DND-41 (cell line): ENCODE results near the gene DNAH17.

Experiments used
- ATAC-seq: fragments of 200-7000 bp; cut with Tn5 transposase; 3 replicates; pipeline ENCODE4 v1.9.1; 2021; ENCODE audit warnings: low read depth; ENCODE audit not compliant: insufficient read depth
- DNase-seq: peaks from one replicate; pipeline ENCODE4 v3.0.0-alpha.2; 2020
- H2AFZ ChIP-seq: 2 replicates; pipeline ENCODE4 v1.6.0; 2012; ENCODE audit warnings: low read depth, low read length
- H3K27ac ChIP-seq: 2 replicates; pipeline ENCODE4 v1.5.1; 2012; ENCODE audit warnings: low read length, inconsistent platforms
- H3K27me3 ChIP-seq: fragments of 200-600 bp; sonication (generic); 2 replicates; pipeline ENCODE4 v1.6.0; 2012; ENCODE audit warnings: low read length, mild to moderate bottlenecking, inconsistent platforms; ENCODE audit not compliant: insufficient read depth, poor library complexity
- H3K36me3 ChIP-seq: 2 replicates; pipeline ENCODE4 v1.5.1; 2012; ENCODE audit warnings: low read length, inconsistent platforms; ENCODE audit not compliant: insufficient read depth
- H3K4me1 ChIP-seq: 2 replicates; pipeline ENCODE4 v1.5.1; 2012; ENCODE audit warnings: mild to moderate bottlenecking, low read length; ENCODE audit not compliant: insufficient read depth
- H3K4me2 ChIP-seq: 2 replicates; pipeline ENCODE4 v1.6.0; 2012; ENCODE audit warnings: mild to moderate bottlenecking, moderate library complexity, low read length, inconsistent platforms; ENCODE audit not compliant: insufficient read depth
- H3K4me3 ChIP-seq, 2 experiments: fragments of 200-600 bp in 1 of 2; shearing (Covaris generic) in 1 of 2; 2 replicates each; pipeline ENCODE4 v1.5.1; 2012 to 2016; ENCODE audit warnings: inconsistent platforms in 2 of 2, low read length in 2 of 2, mild to moderate bottlenecking in 2 of 2, low read depth in 1 of 2, moderate library complexity in 1 of 2
- H3K79me2 ChIP-seq: 2 replicates; pipeline ENCODE4 v1.6.0; 2012; ENCODE audit warnings: low read length, inconsistent platforms; ENCODE audit not compliant: insufficient read depth
- H3K9ac ChIP-seq: 2 replicates; pipeline ENCODE4 v1.6.0; 2012; ENCODE audit warnings: low read depth, mild to moderate bottlenecking, inconsistent platforms, low read length, moderate library complexity
- H3K9me3 ChIP-seq: 2 replicates; pipeline ENCODE4 v1.5.1; 2012; ENCODE audit warnings: low read length, moderate library complexity, mild to moderate bottlenecking, inconsistent platforms; ENCODE audit not compliant: insufficient read depth, severe bottlenecking
- H4K20me1 ChIP-seq: 2 replicates; pipeline ENCODE4 v1.6.0; 2012; ENCODE audit warnings: low read length; ENCODE audit not compliant: insufficient read depth
- EZH2 ChIP-seq: IDR thresholded peaks from 3 replicates; pipeline ENCODE4 v1.6.1; 2012; ENCODE audit warnings: borderline replicate concordance, low read depth, mild to moderate bottlenecking, moderate library complexity, low read length, inconsistent platforms; ENCODE audit not compliant: severe bottlenecking
- TF ChIP-seq, protein P1 (sequence below): IDR thresholded peaks from 2 replicates; pipeline ENCODE4 v1.5.1; 2012; ENCODE audit warnings: borderline replicate concordance, low read length, moderate library complexity, mild to moderate bottlenecking; ENCODE audit not compliant: poor library complexity, severe bottlenecking; ENCODE audit errors: extremely low read depth

The DNAH17 gene

GRCh38 chr17:78433780-78434335 is 143.3 kb downstream of the DNAH17 start:
- ATAC-seq = 0 out of 3 replicates have a peak, but pooled peaks have one; percentile 5
- Histone ChIP-seq H3K9me3 (no peaks in the 10 kb centered on the region), H3K4me3 (no peak overlapping the region), H3K79me2 (no peaks in the 10 kb centered on the region), H3K9ac (no peak overlapping the region), H3K36me3 (peaks cover 10% of the 10 kb centered on the region), H4K20me1 (no peaks in the 10 kb centered on the region; the same call in 1 of the 2 replicates), H3K27me3 (no peaks in the 10 kb centered on the region), H3K4me1 (no peaks in the 10 kb centered on the region), H3K27ac (no peak overlapping the region), H3K4me2 (no peak overlapping the region), H2AFZ (no peak overlapping the region)
- no peak for TF ChIP-seq EZH2
- TF ChIP-seq, protein P1, sequence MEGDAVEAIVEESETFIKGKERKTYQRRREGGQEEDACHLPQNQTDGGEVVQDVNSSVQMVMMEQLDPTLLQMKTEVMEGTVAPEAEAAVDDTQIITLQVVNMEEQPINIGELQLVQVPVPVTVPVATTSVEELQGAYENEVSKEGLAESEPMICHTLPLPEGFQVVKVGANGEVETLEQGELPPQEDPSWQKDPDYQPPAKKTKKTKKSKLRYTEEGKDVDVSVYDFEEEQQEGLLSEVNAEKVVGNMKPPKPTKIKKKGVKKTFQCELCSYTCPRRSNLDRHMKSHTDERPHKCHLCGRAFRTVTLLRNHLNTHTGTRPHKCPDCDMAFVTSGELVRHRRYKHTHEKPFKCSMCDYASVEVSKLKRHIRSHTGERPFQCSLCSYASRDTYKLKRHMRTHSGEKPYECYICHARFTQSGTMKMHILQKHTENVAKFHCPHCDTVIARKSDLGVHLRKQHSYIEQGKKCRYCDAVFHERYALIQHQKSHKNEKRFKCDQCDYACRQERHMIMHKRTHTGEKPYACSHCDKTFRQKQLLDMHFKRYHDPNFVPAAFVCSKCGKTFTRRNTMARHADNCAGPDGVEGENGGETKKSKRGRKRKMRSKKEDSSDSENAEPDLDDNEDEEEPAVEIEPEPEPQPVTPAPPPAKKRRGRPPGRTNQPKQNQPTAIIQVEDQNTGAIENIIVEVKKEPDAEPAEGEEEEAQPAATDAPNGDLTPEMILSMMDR = no peak
- DNase-seq = no peak

GRCh38 chr17:78433013-78433727 is 144.0 kb downstream of the DNAH17 start:
- Histone ChIP-seq H3K79me2 (no peaks in the 10 kb centered on the region), H3K9me3 (no peaks in the 10 kb centered on the region), H3K4me1 (no peaks in the 10 kb centered on the region), H3K4me3 (no peak overlapping the region), H3K9ac (no peak overlapping the region), H2AFZ (no peak overlapping the region), H4K20me1 (no peaks in the 10 kb centered on the region; the same call in 1 of the 2 replicates), H3K36me3 (peaks cover 15% of the 10 kb centered on the region), H3K4me2 (no peak overlapping the region), H3K27ac (no peak overlapping the region), H3K27me3 (no peaks in the 10 kb centered on the region)
- DNase-seq (no peak), ATAC-seq (0 out of 3 replicates have a peak, but pooled peaks have one; percentile 13)
- TF ChIP-seq, protein P1 = no peak
- TF ChIP-seq EZH2 = no peak

GRCh38 chr17:78432226-78433012 is 144.8 kb downstream of the DNAH17 start:
- Histone ChIP-seq H3K9me3 (no peaks in the 10 kb centered on the region), H3K27me3 (no peaks in the 10 kb centered on the region), H3K4me1 (no peaks in the 10 kb centered on the region), H3K4me2 (no peak overlapping the region), H3K36me3 (peaks cover 18% of the 10 kb centered on the region), H3K79me2 (no peaks in the 10 kb centered on the region), H2AFZ (no peak overlapping the region), H3K9ac (no peak overlapping the region), H3K4me3 (no peak overlapping the region), H3K27ac (no peak overlapping the region), H4K20me1 (peaks cover 2% of the 10 kb centered on the region)
- ATAC-seq (0 out of 3 replicates have a peak, but pooled peaks have one; percentile 10), DNase-seq (no peak)
- TF ChIP-seq EZH2 = no peak
- TF ChIP-seq, protein P1 = no peak
